Mesodermal cell (in vitro differentiated cells): Measurements from ENCODE around the gene CASZ1.

Experiments
- H3K27ac ChIP-seq: 2 replicates; pipeline ENCODE4 v1.7.0; 2013; ENCODE audit warnings: mild to moderate bottlenecking, low read depth, low read length, moderate library complexity; ENCODE audit not compliant: severe bottlenecking
- H3K36me3 ChIP-seq: 2 replicates; pipeline ENCODE4 v1.7.1; 2013; ENCODE audit warnings: mild to moderate bottlenecking, low read length, moderate library complexity; ENCODE audit not compliant: control insufficient read depth, insufficient read depth
- H3K4me1 ChIP-seq: one replicate; pipeline ENCODE4 v1.7.1; 2013; ENCODE audit warnings: mild to moderate bottlenecking, low read length; ENCODE audit not compliant: insufficient read depth, control insufficient read depth, poor library complexity, severe bottlenecking
- H3K4me3 ChIP-seq: 2 replicates; pipeline ENCODE4 v1.7.0; 2013; ENCODE audit warnings: low read length, control low read depth, mild to moderate bottlenecking; ENCODE audit not compliant: insufficient read depth, poor library complexity, severe bottlenecking; ENCODE audit errors: extremely low read depth
- H3K9me3 ChIP-seq: 2 replicates; pipeline ENCODE4 v1.7.1; 2013; ENCODE audit warnings: mild to moderate bottlenecking, low read length, moderate library complexity; ENCODE audit not compliant: control insufficient read depth
- WGBS, 2 experiments: methylation state at CpG; one replicate each; pipeline ENCODE4 v1.1.5; 2013; ENCODE audit warnings: missing lambda C conversion rate in 2 of 2; ENCODE audit not compliant: insufficient coverage in 2 of 2; 5-methylcytosine and 5-hydroxymethylcytosine counted together

Gene CASZ1

GRCh38 chr1:10637400-10637799, 159.0 kb downstream of the CASZ1 start:
- peaks cover 3% of the 10 kb centered on the region for H3K4me1 ChIP-seq
- H3K36me3 ChIP-seq = no peaks in the 10 kb centered on the region
- WGBS, 2 experiments = 60 to 97% methylated on average over 1 to 5 of the region's 9 CpGs
- no peaks in the 10 kb centered on the region for H3K9me3 ChIP-seq
- no peak overlapping the region for H3K27ac ChIP-seq
- no peak overlapping the region for H3K4me3 ChIP-seq

- H3K27ac ChIP-seq = no peak overlapping the region
- peaks cover 3% of the 10 kb centered on the region for H3K36me3 ChIP-seq
- WGBS, 2 experiments = 92 to 93% methylated on average over 12 to 18 of the region's 18 CpGs
- H3K9me3 ChIP-seq = no peaks in the 10 kb centered on the region
- peaks cover 3% of the 10 kb centered on the region for H3K4me1 ChIP-seq
- no peak overlapping the region for H3K4me3 ChIP-seq
Observed at GRCh38 chr1:10635992-10636391, 160.5 kb downstream of the CASZ1 start.

GRCh38 chr1:10635085-10635896, 161.2 kb downstream of the CASZ1 start:
- H3K9me3 ChIP-seq = no peaks in the 10 kb centered on the region
- peaks cover 3% of the 10 kb centered on the region for H3K4me1 ChIP-seq
- H3K4me3 ChIP-seq = no peak overlapping the region
- no peak overlapping the region for H3K27ac ChIP-seq
- 93 to 95% methylated on average over 17 to 19 of the region's 23 CpGs for WGBS, 2 experiments
- peaks cover 5% of the 10 kb centered on the region for H3K36me3 ChIP-seq

- Histone ChIP-seq H3K4me1 (peaks cover 3% of the 10 kb centered on the region), H3K4me3 (no peak overlapping the region), H3K9me3 (no peaks in the 10 kb centered on the region), H3K36me3 (peaks cover 7% of the 10 kb centered on the region), H3K27ac (no peak overlapping the region)
- WGBS, 2 experiments = 89% methylated on average over 20 of the region's 23 CpGs
Observed at GRCh38 chr1:10634428-10635084, 161.9 kb downstream of the CASZ1 start.

GRCh38 chr1:10634075-10634427, 162.4 kb downstream of the CASZ1 start:
- no peaks in the 10 kb centered on the region for H3K9me3 ChIP-seq
- no peak overlapping the region for H3K4me3 ChIP-seq
- H3K27ac ChIP-seq = no peak overlapping the region
- peaks cover 3% of the 10 kb centered on the region for H3K4me1 ChIP-seq
- H3K36me3 ChIP-seq = peaks cover 11% of the 10 kb centered on the region
- WGBS, 2 experiments = 92 to 95% methylated on average over 8 of the region's 8 CpGs

GRCh38 chr1:10633416-10633815, 163.0 kb downstream of the CASZ1 start:
- H3K9me3 ChIP-seq = no peaks in the 10 kb centered on the region
- no peak overlapping the region for H3K4me3 ChIP-seq
- WGBS, 2 experiments = 93 to 94% methylated on average over 9 to 10 of the region's 10 CpGs
- H3K27ac ChIP-seq = no peak overlapping the region
- H3K36me3 ChIP-seq = peaks cover 11% of the 10 kb centered on the region
- peaks cover 3% of the 10 kb centered on the region for H3K4me1 ChIP-seq

- Histone ChIP-seq H3K36me3 (peaks cover 11% of the 10 kb centered on the region), H3K4me1 (peaks cover 3% of the 10 kb centered on the region), H3K27ac (no peak overlapping the region), H3K4me3 (no peak overlapping the region), H3K9me3 (no peaks in the 10 kb centered on the region)
- 51 to 60% methylated on average over 14 of the region's 14 CpGs for WGBS, 2 experiments
Observed at GRCh38 chr1:10632691-10633090, 163.8 kb downstream of the CASZ1 start.

GRCh38 chr1:10631811-10632593, 164.4 kb downstream of the CASZ1 start:
- Histone ChIP-seq H3K4me1 (peaks cover 3% of the 10 kb centered on the region), H3K27ac (no peak overlapping the region), H3K9me3 (no peaks in the 10 kb centered on the region), H3K36me3 (peaks cover 11% of the 10 kb centered on the region), H3K4me3 (no peak overlapping the region)
- 52 to 65% methylated on average over 11 to 12 of the region's 14 CpGs for WGBS, 2 experiments

GRCh38 chr1:10631121-10631810, 165.2 kb downstream of the CASZ1 start:
- H3K36me3 ChIP-seq = peaks cover 11% of the 10 kb centered on the region
- no peak overlapping the region for H3K4me3 ChIP-seq
- 90 to 93% methylated on average over 7 to 18 of the region's 20 CpGs for WGBS, 2 experiments
- no peak overlapping the region for H3K27ac ChIP-seq
- H3K4me1 ChIP-seq = peaks cover 3% of the 10 kb centered on the region
- no peaks in the 10 kb centered on the region for H3K9me3 ChIP-seq

GRCh38 chr1:10630661-10631120, 165.8 kb downstream of the CASZ1 start:
- H3K4me3 ChIP-seq = no peak overlapping the region
- peaks cover 11% of the 10 kb centered on the region for H3K36me3 ChIP-seq
- peaks cover 3% of the 10 kb centered on the region for H3K4me1 ChIP-seq
- H3K9me3 ChIP-seq = no peaks in the 10 kb centered on the region
- H3K27ac ChIP-seq = no peak overlapping the region
- 87 to 100% methylated on average over 5 to 12 of the region's 13 CpGs for WGBS, 2 experiments
